Panc1 (cell line): ENCODE data around the gene FAM13C. TPM values are rescaled to one million over a fixed set of nuclear protein-coding genes. Genes with fewer than 3 reads are reported as not detected.

ENCODE experiments used
- ATAC-seq: fragments of 200-7000 bp; cut with Tn5 transposase; 2 replicates; pipeline ENCODE4 v1.9.1; 2020; ENCODE audit warnings: mild to moderate bottlenecking, moderate library complexity
- BruUV-seq: library from RNA; stranded (reverse); fragments of 400-500 nt; replicated peaks from 2 replicates; lab custom pipeline; 2021; lab: Mats Ljungman, UMichigan
- CTCF ChIA-PET: fragments of 300-600 bp; sonication (Branson Sonifier 250); formaldehyde crosslinking; loops from one replicate; lab custom pipeline; 2022; ENCODE audit warnings: antibody characterized with exemption; lab: Charles Lee
- POLR2A ChIA-PET: fragments of 300-600 bp; sonication (Branson Sonifier 250); formaldehyde crosslinking; loops from one replicate; lab custom pipeline; 2022; ENCODE audit warnings: antibody characterized with exemption; lab: Charles Lee
- DNase-seq: peaks from one replicate; pipeline ENCODE4 v3.0.0-alpha.2; 2010; ENCODE audit warnings: low read depth, low spot score
- H3K27ac ChIP-seq: 2 replicates; pipeline ENCODE4 v1.5.1; 2011; ENCODE audit warnings: mild to moderate bottlenecking, low read length, inconsistent platforms
- H3K27me3 ChIP-seq: fragments of 200-500 bp; sonication (Bioruptor generic); 2 replicates; pipeline ENCODE4 v1.6.0; 2014; ENCODE audit warnings: low read length, inconsistent platforms; ENCODE audit not compliant: control insufficient read depth, insufficient read depth
- H3K36me3 ChIP-seq: fragments of 200-500 bp; sonication (Bioruptor generic); 2 replicates; pipeline ENCODE4 v1.5.1; 2014; ENCODE audit warnings: inconsistent platforms, mild to moderate bottlenecking, low read length, moderate library complexity; ENCODE audit not compliant: control insufficient read depth, insufficient read depth
- H3K4me1 ChIP-seq: 2 replicates; pipeline ENCODE4 v1.5.1; 2011; ENCODE audit warnings: inconsistent platforms, mild to moderate bottlenecking, low read length, moderate library complexity; ENCODE audit not compliant: control insufficient read depth, insufficient read depth
- H3K4me3 ChIP-seq, 2 experiments: 2 replicates each; pipeline ENCODE4 v1.5.1; 2011 to 2012; ENCODE audit warnings: low read depth in 2 of 2, low read length in 2 of 2, mild to moderate bottlenecking in 2 of 2, inconsistent platforms in 1 of 2, moderate library complexity in 1 of 2
- H3K9me3 ChIP-seq: fragments of 200-500 bp; sonication (Bioruptor generic); 2 replicates; pipeline ENCODE4 v1.5.1; 2014; ENCODE audit warnings: low read depth, mild to moderate bottlenecking, inconsistent platforms, low read length, moderate library complexity; ENCODE audit not compliant: control insufficient read depth, insufficient read depth
- CTCF ChIP-seq: fragments of 450-650 bp; IDR thresholded peaks from 2 replicates; pipeline ENCODE4 v1.5.1; 2017; ENCODE audit warnings: mild to moderate bottlenecking
- POLR2AphosphoS5 ChIP-seq: IDR thresholded peaks from 2 replicates; pipeline ENCODE4 v1.6.1; 2012; ENCODE audit warnings: mild to moderate bottlenecking, low read depth, low read length, moderate library complexity
- REST ChIP-seq, 2 experiments: IDR thresholded peaks; 2 replicates each; pipeline ENCODE4 v1.6.1; 2011 to 2012; ENCODE audit warnings: low read depth in 2 of 2, control low read depth in 1 of 2, low read length in 1 of 2, mild to moderate bottlenecking in 1 of 2, moderate library complexity in 1 of 2; ENCODE audit not compliant: insufficient read depth in 1 of 2
- SIN3A ChIP-seq: IDR thresholded peaks from 2 replicates; pipeline ENCODE4 v1.6.1; 2012; ENCODE audit warnings: low read depth, mild to moderate bottlenecking, low read length, moderate library complexity, borderline replicate concordance; ENCODE audit not compliant: insufficient read depth
- TCF7L2 ChIP-seq: IDR thresholded peaks from 2 replicates; pipeline ENCODE4 v1.6.1; 2011; ENCODE audit warnings: mild to moderate bottlenecking, low read depth, low read length, inconsistent platforms
- in situ Hi-C: cut with HindIII; loops from 2 replicates; pipeline ENCODE4 v1.10.0; 2016; ENCODE audit warnings: low sequenced_read_pairs, low pct_unique_long_range_greater_than_20kb
- intact Hi-C: fragments of 100-400 bp; cut with micrococcal nuclease; formaldehyde crosslinking; loops from one replicate; pipeline ENCODE4 v1.10.0; 2022; ENCODE audit not compliant: unreplicated experiment
- total RNA-seq: library from RNA; stranded (reverse); gene quantifications from one replicate; pipeline ENCODE4 v1.2.1, GENCODE V29; 2021; ENCODE audit not compliant: unreplicated experiment

The FAM13C gene
- total RNA-seq, 1 experiment from 2014 or later, result not detected

- intact Hi-C loops, result no loop called here
- TF ChIP-seq POLR2AphosphoS5 (no peak), REST (IDR thresholded peaks at IDR 0.05; ENCODE audit: insufficient read depth in 1 of 2, low read depth in 2 of 2, low read length in 1 of 2) (no peak)
- no peaks in the 10 kb centered on the region for H3K27me3 ChIP-seq
- no peaks in the 10 kb centered on the region for H3K4me1 ChIP-seq
- BruUV-seq, result no TSS peak
- no peak overlapping the region for H3K4me3 ChIP-seq
- no peaks in the 10 kb centered on the region for H3K9me3 ChIP-seq
- H3K36me3 ChIP-seq, result no peaks in the 10 kb centered on the region
- no peak overlapping the region for H3K27ac ChIP-seq
- ChIA-PET POLR2A (interaction anchor here (0.7 kb wide), 1 partner anchor 14 kb away, joined by 3 read pairs; no protein-coding TSS in a partner anchor), CTCF (no interaction called here)
- ATAC-seq, result no peak
- in situ Hi-C loops, result no loop called here
- DNase-seq, result no peak
Measured at GRCh38 chr10:59375990-59376389, 13.6 kb upstream of the FAM13C start.

GRCh38 chr10:59374916-59375315 is 12.6 kb upstream of the FAM13C start:
- ATAC-seq (no peak), DNase-seq (no peak)
- H3K27ac ChIP-seq, result no peak overlapping the region
- ChIA-PET POLR2A (no interaction called here), CTCF (no interaction called here)
- in situ Hi-C loops (no loop called here), intact Hi-C loops (no loop called here)
- no peak overlapping the region for H3K4me3 ChIP-seq
- no peaks in the 10 kb centered on the region for H3K27me3 ChIP-seq
- no TSS peak for BruUV-seq
- no peak for TF ChIP-seq REST (IDR thresholded peaks at IDR 0.05; ENCODE audit: insufficient read depth in 1 of 2, low read depth in 2 of 2, low read length in 1 of 2)
- TF ChIP-seq CTCF, result no peak
- TF ChIP-seq TCF7L2, result no peak
- no peak for TF ChIP-seq POLR2AphosphoS5
- no peak for TF ChIP-seq SIN3A
- no peaks in the 10 kb centered on the region for H3K9me3 ChIP-seq
- H3K36me3 ChIP-seq, result no peaks in the 10 kb centered on the region
- no peaks in the 10 kb centered on the region for H3K4me1 ChIP-seq
